ENCODE measurements around the gene LRRC46. TPM values are rescaled to one million over a fixed set of nuclear protein-coding genes. Genes with fewer than 3 reads are reported as not detected.

LRRC46 gene
- total and polyA plus RNA-seq, 2 experiments from 2014 or later, result 0.18 to 0.35 TPM

DNA sequence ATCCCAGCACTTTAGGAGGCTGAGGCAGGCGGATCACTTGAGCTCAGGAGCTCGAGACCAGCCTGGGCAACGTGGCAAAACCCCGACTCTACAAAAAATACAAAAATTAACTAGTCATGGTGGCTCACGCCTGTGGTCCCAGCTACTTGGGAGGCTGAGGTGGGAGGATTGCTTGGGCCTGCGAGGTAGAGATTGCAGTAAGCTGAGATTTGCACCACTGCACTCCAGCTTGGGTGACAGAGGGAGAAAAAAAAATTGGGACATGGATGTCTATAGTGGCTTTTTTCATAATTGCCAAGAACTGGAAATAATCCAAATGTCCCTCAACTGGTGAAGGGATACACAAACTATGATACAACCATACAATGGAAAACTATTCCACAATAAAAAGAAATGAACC is 38.5 kb upstream of the LRRC46 start (continued):
- TF ChIP-seq, protein P1, sequence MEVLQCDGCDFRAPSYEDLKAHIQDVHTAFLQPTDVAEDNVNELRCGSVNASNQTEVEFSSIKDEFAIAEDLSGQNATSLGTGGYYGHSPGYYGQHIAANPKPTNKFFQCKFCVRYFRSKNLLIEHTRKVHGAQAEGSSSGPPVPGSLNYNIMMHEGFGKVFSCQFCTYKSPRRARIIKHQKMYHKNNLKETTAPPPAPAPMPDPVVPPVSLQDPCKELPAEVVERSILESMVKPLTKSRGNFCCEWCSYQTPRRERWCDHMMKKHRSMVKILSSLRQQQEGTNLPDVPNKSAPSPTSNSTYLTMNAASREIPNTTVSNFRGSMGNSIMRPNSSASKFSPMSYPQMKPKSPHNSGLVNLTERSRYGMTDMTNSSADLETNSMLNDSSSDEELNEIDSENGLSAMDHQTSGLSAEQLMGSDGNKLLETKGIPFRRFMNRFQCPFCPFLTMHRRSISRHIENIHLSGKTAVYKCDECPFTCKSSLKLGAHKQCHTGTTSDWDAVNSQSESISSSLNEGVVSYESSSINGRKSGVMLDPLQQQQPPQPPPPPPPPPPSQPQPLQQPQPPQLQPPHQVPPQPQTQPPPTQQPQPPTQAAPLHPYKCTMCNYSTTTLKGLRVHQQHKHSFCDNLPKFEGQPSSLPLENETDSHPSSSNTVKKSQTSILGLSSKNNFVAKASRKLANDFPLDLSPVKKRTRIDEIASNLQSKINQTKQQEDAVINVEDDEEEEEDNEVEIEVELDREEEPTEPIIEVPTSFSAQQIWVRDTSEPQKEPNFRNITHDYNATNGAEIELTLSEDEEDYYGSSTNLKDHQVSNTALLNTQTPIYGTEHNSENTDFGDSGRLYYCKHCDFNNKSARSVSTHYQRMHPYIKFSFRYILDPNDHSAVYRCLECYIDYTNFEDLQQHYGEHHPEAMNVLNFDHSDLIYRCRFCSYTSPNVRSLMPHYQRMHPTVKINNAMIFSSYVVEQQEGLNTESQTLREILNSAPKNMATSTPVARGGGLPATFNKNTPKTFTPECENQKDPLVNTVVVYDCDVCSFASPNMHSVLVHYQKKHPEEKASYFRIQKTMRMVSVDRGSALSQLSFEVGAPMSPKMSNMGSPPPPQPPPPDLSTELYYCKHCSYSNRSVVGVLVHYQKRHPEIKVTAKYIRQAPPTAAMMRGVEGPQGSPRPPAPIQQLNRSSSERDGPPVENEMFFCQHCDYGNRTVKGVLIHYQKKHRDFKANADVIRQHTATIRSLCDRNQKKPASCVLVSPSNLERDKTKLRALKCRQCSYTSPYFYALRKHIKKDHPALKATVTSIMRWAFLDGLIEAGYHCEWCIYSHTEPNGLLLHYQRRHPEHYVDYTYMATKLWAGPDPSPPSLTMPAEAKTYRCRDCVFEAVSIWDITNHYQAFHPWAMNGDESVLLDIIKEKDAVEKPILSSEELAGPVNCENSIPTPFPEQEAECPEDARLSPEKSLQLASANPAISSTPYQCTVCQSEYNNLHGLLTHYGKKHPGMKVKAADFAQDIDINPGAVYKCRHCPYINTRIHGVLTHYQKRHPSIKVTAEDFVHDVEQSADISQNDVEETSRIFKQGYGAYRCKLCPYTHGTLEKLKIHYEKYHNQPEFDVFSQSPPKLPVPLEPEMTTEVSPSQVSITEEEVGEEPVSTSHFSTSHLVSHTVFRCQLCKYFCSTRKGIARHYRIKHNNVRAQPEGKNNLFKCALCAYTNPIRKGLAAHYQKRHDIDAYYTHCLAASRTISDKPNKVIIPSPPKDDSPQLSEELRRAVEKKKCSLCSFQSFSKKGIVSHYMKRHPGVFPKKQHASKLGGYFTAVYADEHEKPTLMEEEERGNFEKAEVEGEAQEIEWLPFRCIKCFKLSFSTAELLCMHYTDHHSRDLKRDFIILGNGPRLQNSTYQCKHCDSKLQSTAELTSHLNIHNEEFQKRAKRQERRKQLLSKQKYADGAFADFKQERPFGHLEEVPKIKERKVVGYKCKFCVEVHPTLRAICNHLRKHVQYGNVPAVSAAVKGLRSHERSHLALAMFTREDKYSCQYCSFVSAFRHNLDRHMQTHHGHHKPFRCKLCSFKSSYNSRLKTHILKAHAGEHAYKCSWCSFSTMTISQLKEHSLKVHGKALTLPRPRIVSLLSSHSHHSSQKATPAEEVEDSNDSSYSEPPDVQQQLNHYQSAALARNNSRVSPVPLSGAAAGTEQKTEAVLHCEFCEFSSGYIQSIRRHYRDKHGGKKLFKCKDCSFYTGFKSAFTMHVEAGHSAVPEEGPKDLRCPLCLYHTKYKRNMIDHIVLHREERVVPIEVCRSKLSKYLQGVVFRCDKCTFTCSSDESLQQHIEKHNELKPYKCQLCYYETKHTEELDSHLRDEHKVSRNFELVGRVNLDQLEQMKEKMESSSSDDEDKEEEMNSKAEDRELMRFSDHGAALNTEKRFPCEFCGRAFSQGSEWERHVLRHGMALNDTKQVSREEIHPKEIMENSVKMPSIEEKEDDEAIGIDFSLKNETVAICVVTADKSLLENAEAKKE (CRISPR knock-in tag; IDR thresholded peaks at IDR 0.05), result no peak
- TF ChIP-seq EZH2 (IDR thresholded peaks at IDR 0.05; ENCODE audit: low read depth, unreplicated experiment) (no peak), NANOG (IDR thresholded peaks at IDR 0.05; ENCODE audit: borderline replicate concordance) (no peak)
- TF ChIP-seq, protein P2, sequence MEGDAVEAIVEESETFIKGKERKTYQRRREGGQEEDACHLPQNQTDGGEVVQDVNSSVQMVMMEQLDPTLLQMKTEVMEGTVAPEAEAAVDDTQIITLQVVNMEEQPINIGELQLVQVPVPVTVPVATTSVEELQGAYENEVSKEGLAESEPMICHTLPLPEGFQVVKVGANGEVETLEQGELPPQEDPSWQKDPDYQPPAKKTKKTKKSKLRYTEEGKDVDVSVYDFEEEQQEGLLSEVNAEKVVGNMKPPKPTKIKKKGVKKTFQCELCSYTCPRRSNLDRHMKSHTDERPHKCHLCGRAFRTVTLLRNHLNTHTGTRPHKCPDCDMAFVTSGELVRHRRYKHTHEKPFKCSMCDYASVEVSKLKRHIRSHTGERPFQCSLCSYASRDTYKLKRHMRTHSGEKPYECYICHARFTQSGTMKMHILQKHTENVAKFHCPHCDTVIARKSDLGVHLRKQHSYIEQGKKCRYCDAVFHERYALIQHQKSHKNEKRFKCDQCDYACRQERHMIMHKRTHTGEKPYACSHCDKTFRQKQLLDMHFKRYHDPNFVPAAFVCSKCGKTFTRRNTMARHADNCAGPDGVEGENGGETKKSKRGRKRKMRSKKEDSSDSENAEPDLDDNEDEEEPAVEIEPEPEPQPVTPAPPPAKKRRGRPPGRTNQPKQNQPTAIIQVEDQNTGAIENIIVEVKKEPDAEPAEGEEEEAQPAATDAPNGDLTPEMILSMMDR (conservative IDR thresholded peaks at IDR 0.05; ENCODE audit: low read depth in 2 of 2), result no peak
- TF ChIP-seq, protein P3, sequence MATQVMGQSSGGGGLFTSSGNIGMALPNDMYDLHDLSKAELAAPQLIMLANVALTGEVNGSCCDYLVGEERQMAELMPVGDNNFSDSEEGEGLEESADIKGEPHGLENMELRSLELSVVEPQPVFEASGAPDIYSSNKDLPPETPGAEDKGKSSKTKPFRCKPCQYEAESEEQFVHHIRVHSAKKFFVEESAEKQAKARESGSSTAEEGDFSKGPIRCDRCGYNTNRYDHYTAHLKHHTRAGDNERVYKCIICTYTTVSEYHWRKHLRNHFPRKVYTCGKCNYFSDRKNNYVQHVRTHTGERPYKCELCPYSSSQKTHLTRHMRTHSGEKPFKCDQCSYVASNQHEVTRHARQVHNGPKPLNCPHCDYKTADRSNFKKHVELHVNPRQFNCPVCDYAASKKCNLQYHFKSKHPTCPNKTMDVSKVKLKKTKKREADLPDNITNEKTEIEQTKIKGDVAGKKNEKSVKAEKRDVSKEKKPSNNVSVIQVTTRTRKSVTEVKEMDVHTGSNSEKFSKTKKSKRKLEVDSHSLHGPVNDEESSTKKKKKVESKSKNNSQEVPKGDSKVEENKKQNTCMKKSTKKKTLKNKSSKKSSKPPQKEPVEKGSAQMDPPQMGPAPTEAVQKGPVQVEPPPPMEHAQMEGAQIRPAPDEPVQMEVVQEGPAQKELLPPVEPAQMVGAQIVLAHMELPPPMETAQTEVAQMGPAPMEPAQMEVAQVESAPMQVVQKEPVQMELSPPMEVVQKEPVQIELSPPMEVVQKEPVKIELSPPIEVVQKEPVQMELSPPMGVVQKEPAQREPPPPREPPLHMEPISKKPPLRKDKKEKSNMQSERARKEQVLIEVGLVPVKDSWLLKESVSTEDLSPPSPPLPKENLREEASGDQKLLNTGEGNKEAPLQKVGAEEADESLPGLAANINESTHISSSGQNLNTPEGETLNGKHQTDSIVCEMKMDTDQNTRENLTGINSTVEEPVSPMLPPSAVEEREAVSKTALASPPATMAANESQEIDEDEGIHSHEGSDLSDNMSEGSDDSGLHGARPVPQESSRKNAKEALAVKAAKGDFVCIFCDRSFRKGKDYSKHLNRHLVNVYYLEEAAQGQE (IDR thresholded peaks at IDR 0.05; ENCODE audit: unreplicated experiment), result no peak

Measured in GM23338 (cell line).